Activated T-helper 2 cell treated with anti-CD3 and anti-CD28 coated beads, Interferon-gamma antibody, Interleukin-2, Interleukin-4, amounts not matched to agents 10 μg/mL and 5 μg/mL and 100 μg/mL, durations not matched to agents 14 hours and 24 hours and 36 hours (primary cell): ENCODE measurements around the gene CNN1. TPM values are rescaled to one million over a fixed set of nuclear protein-coding genes. Genes with fewer than 3 reads are reported as not detected.

Experiments used
- DNase-seq: peaks from one replicate; pipeline ENCODE4 v3.0.0; 2021; ENCODE audit warnings: low spot score
- H3K27ac Mint-ChIP-seq: one replicate; pipeline ENCODE4 v1.8.0; 2021; ENCODE audit warnings: mixed read lengths
- H3K27me3 Mint-ChIP-seq: one replicate; pipeline ENCODE4 v1.8.0; 2021; ENCODE audit warnings: low read depth, mixed read lengths
- H3K36me3 Mint-ChIP-seq: one replicate; pipeline ENCODE4 v1.8.0; 2021; ENCODE audit warnings: low read depth, mixed read lengths
- H3K4me1 Mint-ChIP-seq: one replicate; pipeline ENCODE4 v1.8.0; 2021; ENCODE audit warnings: low read depth, mixed read lengths
- H3K4me3 Mint-ChIP-seq: one replicate; pipeline ENCODE4 v1.8.0; 2021; ENCODE audit warnings: low read depth, mild to moderate bottlenecking, moderate library complexity, mixed read lengths
- H3K9me3 Mint-ChIP-seq: one replicate; pipeline ENCODE4 v1.8.0; 2021; ENCODE audit warnings: mixed read lengths
- intact Hi-C: fragments of 100-400 bp; cut with micrococcal nuclease; formaldehyde crosslinking; loops from one replicate; pipeline ENCODE4 v1.15.1; 2023
- total RNA-seq: library from RNA; stranded (reverse); gene quantifications from 2 replicates; pipeline ENCODE4 v1.2.3, GENCODE V29; 2022

The CNN1 gene
- total RNA-seq, 1 donor from 2014 or later: not detected

DNA sequence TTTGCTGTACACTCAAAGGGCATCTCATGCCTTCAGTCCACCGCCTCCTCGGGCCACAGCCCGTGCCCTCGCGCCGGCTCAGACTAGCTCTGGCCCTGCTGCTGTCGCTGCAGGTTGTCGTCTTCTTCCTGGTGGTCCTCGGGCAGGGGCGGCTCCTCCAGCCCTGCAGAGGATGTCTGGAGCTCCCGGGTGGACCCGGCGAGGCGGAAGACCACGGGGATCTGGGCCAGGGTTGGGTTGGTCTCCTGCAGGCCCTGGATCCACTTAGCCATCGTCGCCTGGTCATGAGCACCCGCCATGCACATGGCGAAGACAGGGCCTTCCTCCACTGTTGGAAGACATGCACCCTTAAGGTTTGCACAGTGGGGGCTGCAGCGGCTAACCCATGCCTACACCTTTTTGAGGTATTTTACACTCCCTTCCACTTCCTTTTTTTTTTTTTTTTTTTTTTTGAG, 32.5 kb upstream of the CNN1 start:
- Mint-ChIP-seq H3K36me3 (peaks cover 21% of the 10 kb centered on the region), H3K4me3 (peak overlapping the region; percentile 89), H3K27ac (peak overlapping the region; percentile 90), H3K9me3 (no peaks in the 10 kb centered on the region), H3K4me1 (peaks cover 12% of the 10 kb centered on the region), H3K27me3 (no peaks in the 10 kb centered on the region)
- intact Hi-C loops: loop anchor here (5.0 kb wide), 1 partner anchor 81 kb away; no protein-coding TSS in a partner anchor
- DNase-seq: no peak

DNA sequence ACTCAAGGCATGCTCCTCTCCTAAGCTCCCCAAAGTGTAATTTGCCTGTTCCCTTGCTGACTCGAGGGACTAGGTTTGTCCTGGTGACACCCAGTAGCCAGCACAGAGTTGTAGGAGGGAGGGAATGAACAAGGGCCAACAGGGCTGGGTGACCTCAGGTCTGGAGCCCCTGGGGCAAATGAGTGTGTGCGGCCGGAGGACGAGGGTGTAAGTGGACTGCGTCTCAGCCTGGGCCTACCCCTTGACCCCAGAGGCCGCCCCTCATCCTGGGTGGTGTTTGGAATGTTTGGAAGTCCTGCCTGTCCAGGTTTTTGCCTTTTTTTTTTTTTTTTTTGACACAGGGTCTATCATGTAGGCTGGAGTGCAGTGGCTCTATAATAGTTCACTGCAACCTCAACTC, 31.7 kb upstream of the CNN1 start:
- Mint-ChIP-seq H3K27me3 (no peaks in the 10 kb centered on the region), H3K9me3 (no peaks in the 10 kb centered on the region), H3K36me3 (peaks cover 20% of the 10 kb centered on the region), H3K4me3 (peak overlapping the region; percentile 89), H3K4me1 (peaks cover 12% of the 10 kb centered on the region), H3K27ac (peak overlapping the region; percentile 76)
- intact Hi-C loops: loop anchor here (5.0 kb wide), 1 partner anchor 80 kb away; no protein-coding TSS in a partner anchor
- no peak for DNase-seq

- Mint-ChIP-seq H3K27me3 (no peaks in the 10 kb centered on the region), H3K36me3 (peaks cover 20% of the 10 kb centered on the region), H3K9me3 (no peaks in the 10 kb centered on the region), H3K4me3 (peak overlapping the region; percentile 89), H3K4me1 (peaks cover 12% of the 10 kb centered on the region), H3K27ac (no peak overlapping the region)
- DNase-seq: no peak
- intact Hi-C loops: loop anchor here (5.0 kb wide), 1 partner anchor 80 kb away; no protein-coding TSS in a partner anchor
Observed at GRCh38 chr19:11507370-11508078, 31.1 kb upstream of the CNN1 start.

GRCh38 chr19:11510444-11510843, 28.2 kb upstream of the CNN1 start:
- no peak overlapping the region for H3K4me3 Mint-ChIP-seq
- no peak for DNase-seq
- intact Hi-C loops: no loop called here
- no peaks in the 10 kb centered on the region for H3K9me3 Mint-ChIP-seq
- H3K4me1 Mint-ChIP-seq: peaks cover 3% of the 10 kb centered on the region
- H3K27me3 Mint-ChIP-seq: no peaks in the 10 kb centered on the region
- H3K36me3 Mint-ChIP-seq: peaks cover 29% of the 10 kb centered on the region
- no peak overlapping the region for H3K27ac Mint-ChIP-seq

GRCh38 chr19:11513946-11514345, 24.7 kb upstream of the CNN1 start:
- Mint-ChIP-seq H3K4me1 (no peaks in the 10 kb centered on the region), H3K27me3 (no peaks in the 10 kb centered on the region), H3K27ac (no peak overlapping the region), H3K4me3 (no peak overlapping the region), H3K9me3 (no peaks in the 10 kb centered on the region), H3K36me3 (peaks cover 22% of the 10 kb centered on the region)
- intact Hi-C loops: no loop called here
- no peak for DNase-seq

DNA sequence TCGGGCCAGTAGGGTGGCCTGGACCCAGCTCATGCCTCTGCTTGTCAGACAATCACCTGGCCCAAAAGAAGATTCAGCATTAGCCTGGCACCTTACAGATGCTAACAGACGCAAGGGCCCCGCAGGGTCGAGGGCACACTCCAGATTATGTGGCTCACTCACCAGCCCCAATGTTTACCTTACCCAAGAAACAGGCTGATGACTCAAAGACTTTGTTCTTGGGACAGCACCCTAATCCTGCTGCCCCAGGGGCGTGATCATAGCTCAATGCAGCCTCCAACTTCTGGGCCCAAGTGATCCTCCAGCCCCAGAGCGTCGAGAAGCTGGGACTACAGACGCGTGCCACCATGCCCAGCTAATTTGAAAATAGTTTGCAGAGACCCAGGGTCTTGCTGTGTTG, 19.5 kb upstream of the CNN1 start:
- Mint-ChIP-seq H3K36me3 (peaks cover 11% of the 10 kb centered on the region), H3K27me3 (no peaks in the 10 kb centered on the region), H3K4me1 (no peaks in the 10 kb centered on the region), H3K27ac (no peak overlapping the region), H3K4me3 (no peak overlapping the region), H3K9me3 (no peaks in the 10 kb centered on the region)
- no peak for DNase-seq
- intact Hi-C loops: no loop called here

DNA sequence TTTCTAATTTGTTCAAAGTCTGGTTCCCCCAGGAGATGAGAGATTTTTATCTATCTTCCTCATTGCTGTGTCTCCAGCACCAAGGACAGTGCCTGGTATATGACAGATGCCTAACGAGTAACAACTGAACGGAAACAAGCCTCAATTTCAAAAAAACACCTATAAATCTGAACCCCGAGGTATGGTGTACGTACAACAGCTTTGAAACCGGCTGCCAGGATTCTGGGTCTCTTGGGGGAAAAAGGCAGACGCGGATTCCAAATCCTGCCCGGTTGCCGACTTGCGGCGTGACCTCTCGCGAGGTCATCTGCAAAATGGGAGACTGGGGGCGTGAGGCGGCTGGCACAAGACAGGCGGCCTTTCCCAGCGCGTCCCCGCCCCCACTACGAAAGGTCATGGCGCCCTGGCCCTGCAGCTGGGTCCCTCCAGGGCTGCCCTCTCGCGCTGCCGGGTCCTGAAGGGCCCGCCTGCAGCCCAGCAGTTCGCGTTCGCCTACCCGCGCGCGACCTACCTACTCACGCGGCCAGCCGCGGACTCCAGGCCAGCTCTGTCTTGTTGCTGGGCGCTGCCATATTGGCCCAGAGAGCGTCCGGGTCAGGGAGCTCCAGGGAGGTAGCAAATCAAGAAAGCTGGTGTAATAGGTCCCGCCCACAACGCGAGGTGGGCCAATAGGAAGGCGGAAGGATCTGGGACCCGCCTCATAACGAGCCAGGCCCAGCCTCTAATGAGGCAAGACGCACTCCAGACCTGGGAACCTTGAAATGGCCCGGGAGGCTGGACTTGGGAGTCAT, 9.9 kb upstream of the CNN1 start, which contains the start of gene ECSIT:
Gene ECSIT, minus strand, starts transcription at position 584 of the 791 bp plus-strand sequence. CDS start 9,964 bp downstream, outside the sequence.
- no peaks in the 10 kb centered on the region for H3K9me3 Mint-ChIP-seq
- peaks cover 23% of the 10 kb centered on the region for H3K4me1 Mint-ChIP-seq
- peaks cover 5% of the 10 kb centered on the region for H3K36me3 Mint-ChIP-seq
- intact Hi-C loops: loop anchor here (1.0 to 2.0 kb wide), 2 partner anchors 23 to 94 kb away; partner anchors contain the start of genes ODAD3, PRKCSH and ZNF653
- peak within 1 kb of the TSS; percentile 78 for H3K27ac Mint-ChIP-seq
- peak within 1 kb of the TSS; percentile 90 for H3K4me3 Mint-ChIP-seq
- peak; percentile 90 for DNase-seq
- H3K27me3 Mint-ChIP-seq: no peaks in the 10 kb centered on the region

GRCh38 chr19:11530432-11530831, 8.2 kb upstream of the CNN1 start:
- Mint-ChIP-seq H3K27me3 (peaks cover 5% of the 10 kb centered on the region), H3K27ac (no peak overlapping the region), H3K4me3 (no peak overlapping the region), H3K36me3 (peaks cover 5% of the 10 kb centered on the region), H3K4me1 (peaks cover 26% of the 10 kb centered on the region), H3K9me3 (no peaks in the 10 kb centered on the region)
- intact Hi-C loops: no loop called here
- DNase-seq: peak; percentile 39

DNA sequence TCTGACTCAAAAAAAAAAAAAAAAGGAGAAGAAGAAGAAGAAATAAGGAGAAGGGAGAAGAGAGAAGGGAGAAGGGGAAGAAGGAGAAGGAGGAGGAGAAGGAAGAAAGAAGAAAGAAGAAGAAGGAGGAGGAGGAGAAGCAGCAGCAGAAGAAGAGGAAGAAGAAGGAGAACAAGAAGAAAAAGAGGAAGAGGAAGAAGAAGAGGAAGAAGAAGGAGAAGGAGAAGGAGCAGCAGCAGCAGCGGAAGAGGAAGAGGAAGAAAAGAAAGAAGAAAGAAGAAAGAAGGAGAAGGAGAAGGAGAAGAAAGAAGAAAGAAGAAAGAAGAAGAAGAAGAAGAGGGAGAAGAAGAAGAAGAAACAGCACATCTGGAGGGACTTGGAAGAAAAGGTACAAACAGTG, 4.1 kb upstream of the CNN1 start:
- no peak for DNase-seq
- Mint-ChIP-seq H3K27ac (no peak overlapping the region), H3K27me3 (peaks cover 19% of the 10 kb centered on the region), H3K4me3 (no peak overlapping the region), H3K9me3 (no peaks in the 10 kb centered on the region), H3K36me3 (no peaks in the 10 kb centered on the region), H3K4me1 (peaks cover 22% of the 10 kb centered on the region)
- intact Hi-C loops: no loop called here

DNA sequence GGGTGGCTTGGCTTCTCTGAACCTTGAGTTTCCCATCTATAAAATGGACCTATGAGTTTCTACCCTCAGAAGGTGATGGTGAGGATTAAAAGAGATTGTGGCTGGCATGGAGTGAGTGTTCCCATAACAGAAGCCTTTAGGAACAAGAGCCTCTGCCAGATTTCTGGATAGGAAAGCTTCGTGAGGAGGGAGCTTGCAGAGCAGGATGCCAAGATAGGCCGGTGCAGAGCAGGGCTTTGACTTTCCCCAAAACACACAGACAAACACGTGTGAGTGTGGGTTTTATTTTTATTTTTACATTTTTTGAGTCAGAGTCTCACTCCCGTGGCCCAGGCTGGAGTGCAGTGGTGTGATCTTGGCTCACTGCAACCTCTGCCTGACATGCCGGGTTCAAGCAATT, 3.7 kb upstream of the CNN1 start:
- no peaks in the 10 kb centered on the region for H3K9me3 Mint-ChIP-seq
- no peak for DNase-seq
- H3K4me3 Mint-ChIP-seq: no peak overlapping the region
- H3K36me3 Mint-ChIP-seq: no peaks in the 10 kb centered on the region
- H3K27ac Mint-ChIP-seq: no peak overlapping the region
- H3K4me1 Mint-ChIP-seq: peaks cover 22% of the 10 kb centered on the region
- intact Hi-C loops: no loop called here
- peaks cover 19% of the 10 kb centered on the region for H3K27me3 Mint-ChIP-seq

- Mint-ChIP-seq H3K36me3 (no peaks in the 10 kb centered on the region), H3K27ac (peak overlapping the region; percentile 26), H3K27me3 (peaks cover 23% of the 10 kb centered on the region), H3K4me3 (peak overlapping the region; percentile 50), H3K4me1 (peaks cover 18% of the 10 kb centered on the region), H3K9me3 (no peaks in the 10 kb centered on the region)
- intact Hi-C loops: loop anchor here (1.0 kb wide), 1 partner anchor 51 kb away; no protein-coding TSS in a partner anchor
- DNase-seq: peak; percentile 79
Observed at GRCh38 chr19:11535792-11536595, 2.7 kb upstream of the CNN1 start.
